Gastrocnemius medialis (tissue), 4 donors: ENCODE data around the gene PNPT1. TPM values are rescaled to one million over a fixed set of nuclear protein-coding genes. Genes with fewer than 3 reads are reported as not detected.

ENCODE experiments used
- ATAC-seq, 2 donors: fragments of 150-250 bp; one replicate each; pipeline ENCODE4 v1.9.1; 2016
- DNase-seq, 2 donors: peaks; one replicate each; pipeline ENCODE4 v3.0.0-alpha.2; 2019
- H3K27ac ChIP-seq, 4 donors: fragments of 200-600 bp; sonication (generic); 1 replicate in 1 of 4; 2 replicates in 3 of 4; pipeline ENCODE4 v1.5.1; 2016 to 2018; ENCODE audit warnings: mild to moderate bottlenecking in 2 of 4, moderate library complexity in 1 of 4
- H3K27me3 ChIP-seq, 3 donors: fragments of 200-600 bp; sonication (generic) in 2 of 3; 1 replicate in 1 of 3; 2 replicates in 2 of 3; pipeline versions ENCODE4 v1.5.1 to v1.6.0; 2016 to 2019; ENCODE audit warnings: mild to moderate bottlenecking in 1 of 3, moderate library complexity in 1 of 3
- H3K36me3 ChIP-seq, 2 donors: fragments of 200-600 bp; sonication (generic) in 1 of 2; one replicate each; pipeline ENCODE4 v1.5.1; 2017 to 2018
- H3K4me1 ChIP-seq, 2 donors: fragments of 200-600 bp; sonication (generic) in 1 of 2; one replicate each; pipeline ENCODE4 v1.5.1; 2016 to 2017; ENCODE audit warnings: mild to moderate bottlenecking in 2 of 2
- H3K4me3 ChIP-seq, 4 donors: fragments of 200-600 bp; sonication (generic) in 3 of 4; 1 replicate in 1 of 4; 2 replicates in 3 of 4; pipeline ENCODE4 v1.5.1; 2016 to 2019; ENCODE audit warnings: mild to moderate bottlenecking in 2 of 4
- H3K9me3 ChIP-seq, 3 donors: fragments of 200-600 bp; sonication (generic) in 2 of 3; 1 replicate in 1 of 3; 2 replicates in 2 of 3; pipeline ENCODE4 v1.5.1; 2016 to 2019
- CTCF ChIP-seq, 5 experiments: fragments of 450-650 bp in 3 of 5; fragments of 200-600 bp in 2 of 5; sonication (generic) in 2 of 5; IDR thresholded peaks in 4 of 5; conservative IDR thresholded peaks in 1 of 5; 1 replicate in 4 of 5; 2 replicates in 1 of 5; pipeline ENCODE4 v1.5.1; 2016 to 2019; ENCODE audit warnings: antibody characterized with exemption in 5 of 5, mild to moderate bottlenecking in 3 of 5, moderate library complexity in 3 of 5
- POLR2A ChIP-seq, 2 donors: fragments of 450-650 bp; IDR thresholded peaks; one replicate each; pipeline ENCODE4 v1.6.1; 2017; ENCODE audit warnings: antibody characterized with exemption in 2 of 2, mild to moderate bottlenecking in 2 of 2, moderate library complexity in 2 of 2
- in situ Hi-C, 4 donors: fragments of 200-750 bp; cut with MboI; loops; one replicate each; pipeline versions ENCODE4 v1.15.0 to v1.8.0; 2017; ENCODE audit warnings: low sequenced_read_pairs in 4 of 4
- intact Hi-C: fragments of 100-400 bp; cut with DNase I; formaldehyde crosslinking; loops from one replicate; pipeline ENCODE4 v1.15.1; 2023; ENCODE audit warnings: low total_unique reads
- total RNA-seq, 4 donors: library from RNA; depleted of rRNA; stranded (reverse); fragments of >200 nt; gene quantifications; one replicate each; pipeline versions ENCODE4 v1.1.0 to v1.2.3, GENCODE V29; 2016

PNPT1 gene
- total RNA-seq, 4 donors from 2014 or later: 14.1 to 26.0 (median 20.5) TPM

GRCh38 chr2:55595536-55595935, 98.1 kb downstream of the PNPT1 start:
- ATAC-seq (no peak), DNase-seq (no peak)
- TF ChIP-seq POLR2A (IDR thresholded peaks at IDR 0.05) (no peak), CTCF (IDR thresholded peaks at IDR 0.05 in 4 of 5, conservative IDR thresholded peaks at IDR 0.05 in 1 of 5) (no peak)
- no peaks in the 10 kb centered on the region for H3K4me1 ChIP-seq
- in situ Hi-C loops: no loop called here
- intact Hi-C loops: no loop called here
- H3K27ac ChIP-seq: no peak overlapping the region
- H3K9me3 ChIP-seq: no peaks in the 10 kb centered on the region
- no peak overlapping the region for H3K4me3 ChIP-seq
- H3K36me3 ChIP-seq: peaks cover 0 to 24% of the 10 kb centered on the region in 2 donors
- H3K27me3 ChIP-seq: no peaks in the 10 kb centered on the region

GRCh38 chr2:55592130-55592529, 101.5 kb downstream of the PNPT1 start:
- TF ChIP-seq POLR2A (IDR thresholded peaks at IDR 0.05): no peak
- TF ChIP-seq CTCF (IDR thresholded peaks at IDR 0.05 in 4 of 5, conservative IDR thresholded peaks at IDR 0.05 in 1 of 5): no peak
- H3K36me3 ChIP-seq: peaks cover 0 to 12% of the 10 kb centered on the region in 2 donors
- no peak for ATAC-seq

GRCh38 chr2:55590810-55591440, 102.7 kb downstream of the PNPT1 start:
- H3K36me3 ChIP-seq: peaks cover 0 to 16% of the 10 kb centered on the region in 2 donors
- H3K9me3 ChIP-seq: no peaks in the 10 kb centered on the region
- in situ Hi-C loops: no loop called here
- no peak overlapping the region for H3K27ac ChIP-seq
- intact Hi-C loops: no loop called here
- no peak overlapping the region for H3K4me3 ChIP-seq
- no peaks in the 10 kb centered on the region for H3K27me3 ChIP-seq
- no peak for DNase-seq
- no peak for ATAC-seq
- TF ChIP-seq CTCF (IDR thresholded peaks at IDR 0.05 in 4 of 5, conservative IDR thresholded peaks at IDR 0.05 in 1 of 5) (no peak), POLR2A (IDR thresholded peaks at IDR 0.05) (no peak)
- H3K4me1 ChIP-seq: peaks cover 0 to 4% of the 10 kb centered on the region in 2 donors

More at GRCh38 chr2:55592130-55592529, 101.5 kb downstream of the PNPT1 start:
- Histone ChIP-seq H3K9me3 (no peaks in the 10 kb centered on the region), H3K4me1 (no peaks in the 10 kb centered on the region), H3K27me3 (no peaks in the 10 kb centered on the region), H3K27ac (no peak overlapping the region), H3K4me3 (no peak overlapping the region)
- in situ Hi-C loops (no loop called here), intact Hi-C loops (no loop called here)
- no peak for DNase-seq

GRCh38 chr2:55585451-55586080, 108.1 kb downstream of the PNPT1 start:
- intact Hi-C loops: no loop called here
- peaks cover 16 to 17% of the 10 kb centered on the region in 2 donors for H3K4me1 ChIP-seq
- no peak for ATAC-seq

More at GRCh38 chr2:55585451-55586080, 108.1 kb downstream of the PNPT1 start:
- no peak overlapping the region for H3K27ac ChIP-seq
- no peak overlapping the region for H3K4me3 ChIP-seq
- H3K36me3 ChIP-seq: peaks cover 0 to 25% of the 10 kb centered on the region in 2 donors
- in situ Hi-C loops: no loop called here
- no peak for TF ChIP-seq CTCF (IDR thresholded peaks at IDR 0.05 in 4 of 5, conservative IDR thresholded peaks at IDR 0.05 in 1 of 5)
- no peak for TF ChIP-seq POLR2A (IDR thresholded peaks at IDR 0.05)
- no peaks in the 10 kb centered on the region for H3K9me3 ChIP-seq
- no peak for DNase-seq
- H3K27me3 ChIP-seq: no peaks in the 10 kb centered on the region

Other genes starting within 250 kb of the PNPT1 start
- 10 to 100 TPM in 1 of 4 donors, 1 to 10 TPM in 3; 4.0 to 14.5 (median 5.6) TPM for gene CFAP36, start 174.1 kb downstream of the PNPT1 start, total RNA-seq
- gene PPP4R3B, start 76.2 kb downstream of the PNPT1 start, total RNA-seq: 10 to 100 TPM; 20.6 to 30.3 (median 25.4) TPM
- 10 to 100 TPM in 3 of 4 donors, 1 to 10 TPM in 1; 1.5 to 30.1 (median 20.8) TPM for gene EFEMP1, start 229.9 kb upstream of the PNPT1 start, total RNA-seq